Loucy (cell line): Measurements from ENCODE around the gene TNFAIP8.

ENCODE experiments used
- H2AFZ ChIP-seq: fragments of 200-600 bp; sonication (generic); 2 replicates; pipeline ENCODE4 v1.6.0; 2016; ENCODE audit warnings: antibody characterized with exemption, mild to moderate bottlenecking, low read length, moderate library complexity
- H3F3A ChIP-seq: fragments of 200-600 bp; 2 replicates; pipeline ENCODE4 v1.6.0; 2016; ENCODE audit warnings: antibody characterized with exemption, low read depth, mild to moderate bottlenecking
- H3K27me3 ChIP-seq: fragments of 200-600 bp; sonication (generic); 2 replicates; pipeline ENCODE4 v1.6.1; 2014; ENCODE audit warnings: low read length, mild to moderate bottlenecking; ENCODE audit not compliant: insufficient read depth, poor library complexity, severe bottlenecking
- H3K36me3 ChIP-seq: fragments of 200-600 bp; sonication (generic); 2 replicates; pipeline ENCODE4 v1.6.1; 2016; ENCODE audit warnings: low read length; ENCODE audit not compliant: insufficient read depth
- H3K4me1 ChIP-seq: fragments of 200-600 bp; sonication (generic); 2 replicates; pipeline ENCODE4 v1.5.1; 2014; ENCODE audit warnings: low read length, mild to moderate bottlenecking; ENCODE audit not compliant: insufficient read depth, poor library complexity, severe bottlenecking
- H3K4me2 ChIP-seq: fragments of 200-600 bp; sonication (generic); 2 replicates; pipeline ENCODE4 v1.6.0; 2014; ENCODE audit warnings: antibody characterized with exemption, low read length, low read depth, mild to moderate bottlenecking; ENCODE audit not compliant: poor library complexity, severe bottlenecking
- H3K4me3 ChIP-seq: fragments of 200-600 bp; sonication (generic); 2 replicates; pipeline ENCODE4 v1.5.1; 2014; ENCODE audit warnings: low read length, mild to moderate bottlenecking, mixed read lengths; ENCODE audit not compliant: poor library complexity, severe bottlenecking
- H3K79me2 ChIP-seq: fragments of 200-600 bp; sonication (generic); 2 replicates; pipeline ENCODE4 v1.6.1; 2014; ENCODE audit warnings: low read length; ENCODE audit not compliant: insufficient read depth
- H3K9ac ChIP-seq: fragments of 200-600 bp; sonication (generic); 2 replicates; pipeline ENCODE4 v1.6.0; 2014; ENCODE audit warnings: mild to moderate bottlenecking, low read depth, low read length, moderate library complexity; ENCODE audit not compliant: poor library complexity, severe bottlenecking
- H3K9me2 ChIP-seq: fragments of 200-600 bp; sonication (generic); replicated peaks from 2 replicates; pipeline ENCODE4 v1.6.1; 2016; ENCODE audit warnings: low read depth, low read length, mixed read lengths
- H3K9me3 ChIP-seq: fragments of 200-600 bp; sonication (generic); 2 replicates; pipeline ENCODE4 v1.6.1; 2014; ENCODE audit warnings: mild to moderate bottlenecking, antibody characterized with exemption, low read length, low read depth; ENCODE audit not compliant: insufficient read depth
- H4K20me1 ChIP-seq: fragments of 200-600 bp; sonication (generic); 2 replicates; pipeline ENCODE4 v1.6.0; 2014; ENCODE audit warnings: antibody characterized with exemption, low read length, mild to moderate bottlenecking; ENCODE audit not compliant: insufficient read depth, poor library complexity, severe bottlenecking
- CTCF ChIP-seq: fragments of 200-600 bp; sonication (generic); conservative IDR thresholded peaks from 2 replicates; pipeline ENCODE4 v1.5.1; 2014; ENCODE audit warnings: mild to moderate bottlenecking, antibody characterized with exemption, low read length
- EZH2phosphoT487 ChIP-seq: fragments of 200-600 bp; IDR thresholded peaks from 2 replicates; pipeline ENCODE4 v1.6.1; 2018; ENCODE audit warnings: antibody characterized with exemption, mild to moderate bottlenecking, moderate library complexity, borderline replicate concordance

Gene TNFAIP8

GRCh38 chr5:119346394-119346793 is 9.4 kb upstream of the TNFAIP8 start:
- peaks cover 11% of the 10 kb centered on the region for H3K4me1 ChIP-seq
- TF ChIP-seq CTCF: no peak
- no peaks in the 10 kb centered on the region; the same call in 1 of the 2 replicates for H3K36me3 ChIP-seq
- no peaks in the 10 kb centered on the region for H3F3A ChIP-seq
- no peaks in the 10 kb centered on the region for H3K27me3 ChIP-seq
- H3K4me2 ChIP-seq: no peak overlapping the region
- no peak overlapping the region for H2AFZ ChIP-seq
- no peak overlapping the region for H3K9ac ChIP-seq
- no peaks in the 10 kb centered on the region for H3K9me2 ChIP-seq
- no peaks in the 10 kb centered on the region for H3K9me3 ChIP-seq
- H4K20me1 ChIP-seq: peaks cover 8% of the 10 kb centered on the region
- peaks cover 80% of the 10 kb centered on the region for H3K79me2 ChIP-seq
- no peak overlapping the region for H3K4me3 ChIP-seq

- Histone ChIP-seq H3F3A (no peaks in the 10 kb centered on the region), H3K79me2 (peaks cover 68% of the 10 kb centered on the region), H3K4me3 (no peak overlapping the region), H4K20me1 (peaks cover 4% of the 10 kb centered on the region), H3K9me3 (no peaks in the 10 kb centered on the region), H3K27me3 (no peaks in the 10 kb centered on the region), H3K4me1 (peaks cover 8% of the 10 kb centered on the region), H3K9ac (no peak overlapping the region), H2AFZ (no peak overlapping the region), H3K36me3 (no peaks in the 10 kb centered on the region; the same call in 1 of the 2 replicates), H3K9me2 (no peaks in the 10 kb centered on the region), H3K4me2 (no peak overlapping the region)
- TF ChIP-seq EZH2phosphoT487 (no peak), CTCF (no peak)
Observed at GRCh38 chr5:119347574-119347973, 8.2 kb upstream of the TNFAIP8 start.

- no peaks in the 10 kb centered on the region for H3F3A ChIP-seq
- H3K4me2 ChIP-seq: no peak overlapping the region
- H3K79me2 ChIP-seq: peaks cover 68% of the 10 kb centered on the region
- no peak overlapping the region for H2AFZ ChIP-seq
- H3K9ac ChIP-seq: no peak overlapping the region
- H3K4me3 ChIP-seq: no peak overlapping the region
- H3K36me3 ChIP-seq: no peaks in the 10 kb centered on the region; the same call in 1 of the 2 replicates
- no peaks in the 10 kb centered on the region for H3K9me3 ChIP-seq
- TF ChIP-seq EZH2phosphoT487 (no peak), CTCF (no peak)
- H3K9me2 ChIP-seq: no peaks in the 10 kb centered on the region
- peaks cover 4% of the 10 kb centered on the region for H4K20me1 ChIP-seq
- H3K4me1 ChIP-seq: peaks cover 8% of the 10 kb centered on the region
- no peaks in the 10 kb centered on the region for H3K27me3 ChIP-seq
Observed at GRCh38 chr5:119347991-119348390, 7.8 kb upstream of the TNFAIP8 start.
